HL-60 (cell line): ENCODE data around the gene HSPA12B.

Source experiments
- DNase-seq, 2 experiments: peaks; one replicate each; pipeline ENCODE4 v3.0.0-alpha.2; 2010 to 2020; ENCODE audit warnings: low read depth in 1 of 2, low spot score in 1 of 2
- H3K27ac ChIP-seq: fragments of 250-450 bp; sonication (Bioruptor Pico); replicated peaks from 2 replicates; pipeline ENCODE4 v1.5.1; 2020; ENCODE audit warnings: mild to moderate bottlenecking, moderate library complexity
- H3K27me3 ChIP-seq: fragments of 250-450 bp; sonication (Bioruptor Pico); 2 replicates; pipeline ENCODE4 v1.5.1; 2021; ENCODE audit warnings: mild to moderate bottlenecking, moderate library complexity; ENCODE audit not compliant: insufficient read depth, poor library complexity, severe bottlenecking
- H3K4me3 ChIP-seq: replicated peaks from 2 replicates; pipeline ENCODE4 v1.5.1; 2011; ENCODE audit warnings: mild to moderate bottlenecking, control low read depth, low read length; ENCODE audit not compliant: insufficient read depth
- CTCF ChIP-seq: IDR thresholded peaks from one replicate; pipeline ENCODE4 v1.5.1; 2011; ENCODE audit warnings: low read length, control low read depth, inconsistent platforms; ENCODE audit not compliant: insufficient read depth
- GABPA ChIP-seq: IDR thresholded peaks from 2 replicates; pipeline ENCODE4 v1.6.1; 2012; ENCODE audit warnings: low read depth
- POLR2AphosphoS5 ChIP-seq: IDR thresholded peaks from 2 replicates; pipeline ENCODE4 v1.6.1; 2012; ENCODE audit warnings: low read depth
- REST ChIP-seq: IDR thresholded peaks from 2 replicates; pipeline ENCODE4 v1.6.1; 2012; ENCODE audit warnings: low read depth; ENCODE audit not compliant: insufficient replicate concordance
- SPI1 ChIP-seq: IDR thresholded peaks from 2 replicates; pipeline ENCODE4 v1.6.1; 2012; ENCODE audit warnings: low read depth, mild to moderate bottlenecking, borderline replicate concordance

The HSPA12B gene

GRCh38 chr20:3727401-3728021 lies 5.0 kb upstream of the HSPA12B start:
- H3K27ac ChIP-seq: no peak overlapping the region
- peaks cover 17% of the 10 kb centered on the region for H3K27me3 ChIP-seq
- TF ChIP-seq SPI1: no peak
- TF ChIP-seq POLR2AphosphoS5: no peak
- TF ChIP-seq GABPA: no peak
- no peak for TF ChIP-seq CTCF
- TF ChIP-seq REST: no peak
- H3K4me3 ChIP-seq: no peak overlapping the region
- no peak for DNase-seq

GRCh38 chr20:3728354-3728753 lies 4.1 kb upstream of the HSPA12B start:
- H3K27ac ChIP-seq: no peak overlapping the region
- no peak for DNase-seq
- H3K4me3 ChIP-seq: no peak overlapping the region
- TF ChIP-seq SPI1: no peak
- TF ChIP-seq REST: no peak
- no peak for TF ChIP-seq GABPA
- peaks cover 25% of the 10 kb centered on the region for H3K27me3 ChIP-seq

DNA sequence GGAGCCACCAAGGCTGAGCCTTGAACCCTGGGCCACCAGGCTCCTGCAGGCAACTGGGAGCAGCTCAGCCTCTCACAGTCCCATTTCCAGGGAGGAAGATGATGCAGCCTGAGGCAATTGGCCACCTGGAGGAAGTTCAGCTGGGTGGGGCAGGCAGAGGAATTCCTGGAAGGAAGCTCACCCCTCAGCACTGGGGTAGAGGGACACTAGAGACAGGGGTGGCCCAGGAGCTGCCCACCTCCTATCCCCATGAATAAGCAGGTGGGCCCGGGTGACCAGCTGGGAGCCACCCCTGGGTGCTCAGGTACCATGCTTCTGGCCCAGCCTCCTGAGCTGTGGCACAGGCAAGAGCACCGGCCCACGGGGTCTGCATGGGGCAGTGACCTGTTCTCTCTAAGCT lies 3.6 kb upstream of the HSPA12B start:
- DNase-seq: no peak

More for the DNA sequence above, 3.6 kb upstream of the HSPA12B start:
- Histone ChIP-seq H3K4me3 (no peak overlapping the region), H3K27ac (no peak overlapping the region), H3K27me3 (peaks cover 28% of the 10 kb centered on the region)
- TF ChIP-seq POLR2AphosphoS5 (no peak), GABPA (no peak), CTCF (no peak), SPI1 (no peak), REST (no peak)
